Activated CD4-positive, CD25-positive, alpha-beta regulatory T cell treated with anti-CD3 and anti-CD28 coated beads, Interleukin-2, amount 50 U/mL, for 16 hours (primary cell): ENCODE results near the gene PLA2G4B.

ENCODE experiments used
- DNase-seq: peaks from one replicate; pipeline ENCODE4 v3.0.0-alpha.2; 2020; ENCODE audit warnings: low read depth, low spot score

PLA2G4B gene

DNA sequence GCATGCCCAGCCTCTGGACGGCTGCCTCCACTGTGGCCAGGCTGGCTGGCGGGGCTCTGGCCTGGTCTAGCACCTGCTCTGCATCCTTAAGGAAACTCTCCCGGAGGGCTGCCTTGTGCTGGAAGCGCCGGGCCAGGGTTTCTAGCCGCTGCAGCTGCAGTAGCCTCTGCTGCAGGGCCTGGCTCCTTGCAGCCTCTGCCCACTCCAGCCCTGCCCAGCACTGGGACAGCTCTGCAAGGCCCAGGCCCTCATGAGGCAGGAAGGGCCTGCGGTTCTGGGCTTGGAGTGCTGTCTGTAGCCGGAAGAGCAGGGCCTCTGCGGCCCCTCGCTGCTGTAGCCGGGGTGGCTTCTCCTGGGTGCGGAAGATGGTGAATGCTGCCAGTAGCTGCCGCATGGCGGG lies 47.2 kb downstream of the PLA2G4B start:
- DNase-seq, result no peak

DNA sequence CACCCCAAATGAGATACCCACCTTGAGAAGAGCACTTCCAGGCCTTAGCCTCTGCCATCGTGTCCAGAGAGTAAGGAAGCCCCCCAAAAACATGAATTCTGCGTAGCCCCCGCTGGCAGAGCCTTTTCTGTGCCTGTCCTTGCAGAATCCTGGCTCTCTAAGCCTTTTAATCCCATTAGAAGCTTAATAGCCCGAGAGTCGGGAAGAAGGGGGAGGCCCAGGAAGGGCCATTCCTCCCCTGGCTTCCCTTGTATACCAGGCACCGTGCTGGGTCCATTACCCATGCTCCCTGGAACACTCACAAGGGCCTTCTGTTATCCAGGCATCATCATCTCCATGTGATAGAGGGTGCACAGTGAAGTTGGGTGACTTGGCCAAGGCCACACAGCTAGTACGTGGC lies 48.1 kb downstream of the PLA2G4B start:
- no peak for DNase-seq

DNA sequence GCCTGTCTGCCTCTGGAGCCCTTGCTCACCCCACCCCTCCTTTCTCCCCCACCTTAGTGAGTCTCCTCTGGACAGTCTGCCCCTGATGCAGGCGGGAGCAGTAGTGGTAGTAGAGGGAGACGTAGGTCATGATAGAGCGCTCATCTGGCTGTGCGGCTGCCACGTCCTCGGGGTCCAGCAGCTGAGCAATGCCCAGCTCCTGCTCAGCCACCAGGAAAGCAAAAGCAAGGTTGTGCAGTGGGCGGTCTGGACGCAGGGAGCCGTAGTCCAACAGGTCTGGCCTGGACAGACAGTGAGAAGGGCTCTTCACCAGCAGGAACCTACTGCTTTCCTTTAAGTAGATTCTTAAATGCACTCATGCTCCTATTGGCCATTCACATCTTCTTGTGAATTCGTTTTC lies 48.5 kb downstream of the PLA2G4B start:
- no peak for DNase-seq

DNA sequence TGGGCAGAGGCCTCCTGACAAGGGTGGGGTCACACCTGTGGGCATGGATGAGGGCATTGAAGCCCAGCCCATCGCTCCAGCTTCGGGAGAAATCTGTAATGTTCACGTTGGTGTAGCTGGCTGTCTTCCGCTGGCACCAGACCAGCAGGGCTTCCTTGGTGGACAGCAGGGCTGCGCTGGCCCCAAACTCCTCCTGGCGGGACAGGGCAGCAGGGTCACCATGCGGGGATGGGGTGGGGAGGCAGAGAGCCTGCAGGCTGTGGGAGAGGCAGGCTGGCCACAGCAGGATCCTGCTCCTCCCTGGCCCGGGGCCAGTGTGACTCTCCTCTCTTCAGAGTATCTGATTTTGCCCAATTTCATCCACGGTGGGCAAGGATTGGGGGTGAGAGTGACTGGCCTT lies 49.2 kb downstream of the PLA2G4B start:
- DNase-seq, result no peak

DNA sequence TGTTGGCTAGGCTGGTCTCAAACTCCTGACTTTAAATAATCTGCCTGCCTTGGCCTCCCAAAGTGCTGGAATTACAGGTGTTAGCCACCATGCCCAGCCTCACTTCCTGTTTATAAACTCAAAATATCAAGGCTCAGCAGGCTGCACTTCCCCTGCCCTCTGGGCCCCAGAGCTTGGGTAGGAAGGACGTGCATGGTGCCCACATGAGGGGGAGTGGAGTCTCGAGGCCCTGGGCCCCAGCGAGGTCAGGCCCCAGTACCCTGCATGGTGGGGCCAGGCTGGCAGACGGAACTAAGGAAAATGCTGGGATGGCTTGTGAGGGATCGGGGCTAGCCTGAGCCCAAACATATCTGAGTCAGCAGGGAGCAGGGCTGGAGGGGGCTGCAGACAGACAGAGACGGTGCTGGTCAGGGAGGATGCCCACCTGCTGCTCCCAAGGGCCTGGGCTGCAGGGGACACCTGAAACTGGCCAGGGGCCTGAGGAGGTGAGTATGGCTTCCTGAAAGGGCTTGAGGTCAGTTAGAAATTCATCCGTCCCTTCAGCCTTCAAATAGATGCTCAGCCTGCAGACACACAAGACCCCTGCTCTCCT lies 50.1 kb downstream of the PLA2G4B start:
- DNase-seq, result no peak

DNA sequence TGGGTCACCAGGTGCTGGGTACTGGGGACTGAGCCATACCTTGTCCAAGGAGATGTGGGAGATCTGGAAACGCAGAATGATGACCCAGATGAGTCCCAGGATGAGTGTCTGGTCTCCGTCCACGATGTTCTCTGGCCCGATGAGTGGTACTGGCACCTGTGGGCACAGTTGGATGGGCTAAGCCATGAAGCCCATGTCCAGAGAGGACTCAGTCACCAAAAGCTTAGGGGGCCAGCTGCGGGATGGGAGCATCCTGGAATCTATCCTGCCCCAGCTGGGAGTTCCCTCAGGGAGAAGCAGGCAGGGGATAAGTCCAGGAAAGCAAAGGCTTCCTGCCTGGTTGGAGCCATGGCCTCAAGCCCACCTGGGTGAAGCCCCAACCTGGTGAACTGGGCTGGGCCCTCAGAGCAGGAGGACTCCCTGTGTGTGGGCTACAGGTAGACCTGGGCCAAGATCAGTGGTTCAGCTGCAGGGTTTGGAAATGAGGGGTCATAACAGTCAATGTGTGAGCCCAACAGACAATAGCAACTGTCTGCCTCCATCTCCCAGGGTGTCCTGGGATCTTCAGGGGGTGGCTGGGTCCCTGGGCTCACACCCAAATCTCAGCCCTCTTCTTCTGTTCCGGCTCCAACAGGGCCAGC lies 51.5 kb downstream of the PLA2G4B start:
- no peak for DNase-seq

DNA sequence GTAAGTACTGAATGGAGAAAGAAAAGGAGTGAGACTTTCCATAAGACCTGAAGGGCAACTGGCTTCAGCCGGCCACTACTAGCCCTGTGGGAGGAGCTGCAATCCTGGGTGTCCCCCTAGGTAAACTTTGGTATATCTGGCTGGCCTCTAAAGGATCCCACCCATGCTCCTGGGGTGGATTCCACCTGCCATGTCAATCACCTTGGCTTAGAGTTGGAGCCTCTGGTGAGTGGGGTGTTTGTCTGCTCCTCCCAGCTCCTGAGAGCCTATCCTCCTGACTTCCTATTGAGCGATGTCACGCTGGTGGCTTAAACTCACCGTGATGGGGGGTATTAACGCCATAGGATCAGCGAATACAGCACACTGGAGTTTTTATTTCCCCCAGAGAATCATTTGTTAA lies 52.6 kb downstream of the PLA2G4B start:
- DNase-seq, result no peak

DNA sequence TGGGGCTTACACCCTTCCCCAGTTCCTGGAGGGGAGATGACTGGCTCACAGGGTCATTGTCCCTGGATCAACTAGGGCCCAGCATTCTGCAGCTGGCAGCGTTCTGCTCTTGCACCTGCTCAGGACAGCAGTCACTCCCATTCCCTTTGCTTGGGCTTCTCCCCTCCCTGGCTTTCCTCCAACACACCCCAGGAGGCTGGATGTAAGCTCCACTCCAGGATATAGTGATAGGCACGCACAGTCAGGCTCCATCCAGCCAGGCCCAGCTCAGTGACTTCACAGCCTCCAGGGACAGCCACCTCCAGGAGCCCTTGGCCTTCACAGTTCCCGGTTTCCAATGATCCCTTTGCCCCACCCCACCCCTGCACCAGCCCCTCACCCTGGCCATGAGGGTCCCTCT lies 53.3 kb downstream of the PLA2G4B start:
- DNase-seq, result no peak

DNA sequence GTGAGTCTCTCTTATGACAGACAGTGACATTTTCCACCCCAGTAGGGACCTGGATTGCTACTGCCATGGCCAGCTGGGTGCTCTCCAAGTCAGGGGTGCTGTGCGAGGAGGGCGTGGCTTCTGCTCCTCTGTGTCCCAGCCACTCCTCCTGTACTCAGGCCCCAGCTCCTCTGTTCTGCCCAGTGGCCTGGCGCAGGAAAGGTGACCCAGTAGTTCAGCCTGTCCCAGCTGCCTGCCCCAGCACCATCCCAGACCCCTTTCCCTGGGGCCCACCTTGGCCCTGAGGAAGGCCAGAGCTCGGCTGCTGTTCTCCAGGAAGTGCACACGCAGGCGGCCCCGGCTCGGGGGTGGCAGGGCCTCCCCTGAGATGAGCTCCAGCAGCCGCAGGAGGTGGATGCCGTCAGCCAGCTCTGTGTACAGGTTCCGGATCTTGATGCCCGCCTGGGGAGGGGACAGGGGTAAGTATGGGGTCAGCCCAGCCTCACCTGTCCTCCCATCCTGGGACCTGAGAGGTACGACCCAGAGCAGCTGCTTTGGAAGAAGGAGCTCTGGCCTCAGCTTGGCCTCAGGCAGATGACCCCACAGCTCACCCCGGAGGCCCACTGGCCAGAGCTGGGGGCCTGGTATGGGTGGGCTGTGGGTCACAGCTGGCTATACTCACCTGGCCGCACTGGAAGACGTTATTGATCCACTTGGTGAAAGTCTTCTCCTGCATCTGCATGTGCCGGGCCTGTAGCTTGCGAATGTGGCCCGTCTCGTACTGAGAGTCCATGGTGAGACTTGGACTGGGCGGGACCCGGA lies 54.2 kb downstream of the PLA2G4B start:
- no peak for DNase-seq

DNA sequence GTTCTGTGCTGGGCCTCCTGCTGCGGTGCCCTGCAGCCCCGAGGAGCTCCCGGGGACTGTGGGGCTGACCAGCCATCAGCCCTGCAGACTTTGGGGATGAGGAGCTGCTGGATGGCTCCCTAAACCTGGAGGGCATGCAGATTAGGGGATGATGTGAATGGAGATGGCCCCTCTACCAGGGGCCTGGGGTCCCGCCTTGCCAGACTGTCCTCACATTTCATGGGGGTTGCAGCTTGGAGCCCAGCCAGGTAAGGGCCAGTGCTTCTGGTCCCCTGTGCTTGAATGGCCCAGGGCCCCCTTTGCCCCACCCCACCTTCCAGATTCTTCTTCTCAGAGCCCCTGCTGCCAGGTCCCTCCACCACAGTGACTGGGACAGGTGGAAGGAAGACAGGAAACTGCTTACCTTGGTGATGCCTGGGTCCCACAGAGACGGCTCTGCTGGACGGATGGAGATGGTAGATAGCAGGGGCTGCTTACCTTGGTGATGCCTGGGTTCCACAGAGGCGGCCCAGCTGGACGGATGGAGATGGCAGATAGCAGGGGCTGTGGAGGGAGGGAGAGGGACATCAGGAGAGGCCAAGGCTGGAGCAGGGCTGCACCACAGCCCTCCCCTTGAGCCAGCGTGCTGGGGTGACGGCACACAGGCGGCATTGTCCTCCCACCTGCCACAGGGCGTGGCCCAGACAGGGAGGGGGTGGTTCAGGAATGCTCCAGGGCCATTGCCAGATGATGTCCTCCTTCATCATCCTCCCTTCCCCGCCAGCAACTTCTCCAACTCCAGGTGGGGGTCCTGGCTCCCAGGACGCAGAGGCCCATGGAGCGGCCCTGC lies 55.0 kb downstream of the PLA2G4B start, which contains the start of gene SPTBN5:
TSS of gene SPTBN5 (minus strand) at position 632 of the 829 bp plus-strand sequence. CDS start at position 76, 556 bp downstream.
- no peak for DNase-seq

DNA sequence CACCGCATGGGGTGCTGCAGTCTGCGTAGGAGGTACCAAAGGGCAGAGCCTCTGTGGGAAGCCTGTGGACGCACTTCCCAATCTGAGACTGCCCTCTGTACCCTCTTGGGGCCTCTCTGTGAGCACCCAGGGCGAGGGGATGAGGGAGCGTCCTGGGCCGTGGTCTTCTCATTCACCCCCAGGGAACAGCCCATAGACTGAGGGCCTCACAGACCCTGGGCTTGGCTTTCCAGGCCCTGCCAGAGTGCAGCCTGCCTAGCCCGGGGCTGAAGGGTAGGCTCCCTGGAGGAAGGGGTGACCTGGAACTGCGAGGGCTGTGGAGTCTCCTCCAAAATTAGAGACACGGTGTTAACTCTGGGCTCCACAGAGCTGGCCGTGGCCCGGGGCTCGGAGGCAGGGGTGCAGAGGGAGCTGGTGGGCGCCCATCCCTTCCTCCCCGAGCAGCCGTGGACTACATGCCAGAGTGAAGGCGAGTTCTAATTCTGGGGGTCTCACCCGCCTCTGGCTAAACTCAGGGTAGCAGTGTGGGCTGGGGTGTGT lies 55.7 kb downstream of the PLA2G4B start:
- DNase-seq, result no peak

DNA sequence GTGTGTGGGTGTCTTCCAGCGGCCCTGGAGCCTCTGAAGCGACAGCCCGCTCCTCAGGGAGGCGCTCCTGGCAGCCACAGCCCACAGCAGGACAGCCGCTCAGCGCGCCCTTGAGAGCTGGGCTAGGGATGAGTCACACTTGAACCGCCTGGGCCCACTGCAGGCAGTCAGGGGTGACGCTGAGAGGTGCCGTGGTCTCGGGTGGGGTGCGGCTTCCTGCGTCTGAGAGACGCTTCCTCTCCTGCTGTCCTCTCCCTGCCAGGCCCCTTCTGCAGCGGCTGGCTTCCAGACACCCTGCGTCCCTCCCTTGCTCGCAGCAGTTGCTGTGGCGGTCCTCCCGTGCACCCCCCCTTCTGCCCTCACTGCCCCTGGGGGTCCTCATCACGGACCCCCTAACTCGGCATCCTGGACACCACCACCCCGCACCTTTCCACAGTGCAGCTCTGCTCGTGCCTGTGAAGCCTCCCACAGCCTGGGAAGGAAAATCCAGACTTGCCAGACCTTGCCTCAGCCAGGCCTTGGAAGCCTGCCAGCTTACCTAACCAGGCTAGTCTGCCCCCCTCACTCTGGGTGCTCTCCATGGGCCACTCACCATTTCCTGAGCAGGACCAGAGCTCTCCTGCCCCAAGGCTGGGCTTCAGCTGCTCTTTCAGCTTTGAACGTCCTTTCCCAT lies 56.3 kb downstream of the PLA2G4B start:
- peak; percentile 60 for DNase-seq

DNA sequence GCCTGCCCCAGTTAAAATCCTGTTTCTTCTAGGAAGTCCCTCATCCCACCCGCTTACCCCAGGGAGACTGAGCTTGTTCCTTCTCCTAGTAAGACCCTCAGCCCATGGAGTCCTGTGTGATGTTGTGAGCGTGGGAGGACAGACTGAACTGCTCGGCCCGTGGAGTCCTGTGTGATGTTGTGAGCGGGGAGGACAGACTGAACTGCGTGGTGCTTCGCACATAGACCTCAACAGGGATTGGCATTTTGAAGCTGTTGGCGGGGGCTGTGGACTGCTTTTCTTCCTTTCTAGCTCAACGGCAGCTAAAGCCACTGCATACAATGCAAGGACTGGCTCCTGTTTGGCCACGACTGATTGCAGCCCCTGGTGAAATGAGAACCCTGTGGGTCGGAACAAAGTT lies 56.8 kb downstream of the PLA2G4B start:
- DNase-seq, result no peak

DNA sequence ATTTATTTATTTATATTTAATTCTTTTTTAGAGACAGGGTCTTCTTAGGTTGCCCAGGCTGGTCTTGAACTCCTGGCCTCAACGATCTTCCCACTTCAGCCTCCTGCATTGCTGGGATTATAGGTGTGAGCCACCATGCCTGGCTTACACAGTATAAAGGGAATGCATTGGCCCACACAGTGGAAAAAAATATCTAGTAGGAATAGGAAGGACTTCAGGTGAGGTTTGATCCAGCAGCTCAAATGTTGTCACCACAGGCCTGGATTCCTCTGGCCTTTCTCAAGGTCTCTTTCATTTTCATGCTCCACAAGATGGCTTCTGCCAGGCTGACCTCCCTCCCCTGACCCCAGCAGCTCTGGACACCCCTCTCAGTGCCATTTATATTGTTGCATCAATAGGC lies 57.3 kb downstream of the PLA2G4B start:
- no peak for DNase-seq

DNA sequence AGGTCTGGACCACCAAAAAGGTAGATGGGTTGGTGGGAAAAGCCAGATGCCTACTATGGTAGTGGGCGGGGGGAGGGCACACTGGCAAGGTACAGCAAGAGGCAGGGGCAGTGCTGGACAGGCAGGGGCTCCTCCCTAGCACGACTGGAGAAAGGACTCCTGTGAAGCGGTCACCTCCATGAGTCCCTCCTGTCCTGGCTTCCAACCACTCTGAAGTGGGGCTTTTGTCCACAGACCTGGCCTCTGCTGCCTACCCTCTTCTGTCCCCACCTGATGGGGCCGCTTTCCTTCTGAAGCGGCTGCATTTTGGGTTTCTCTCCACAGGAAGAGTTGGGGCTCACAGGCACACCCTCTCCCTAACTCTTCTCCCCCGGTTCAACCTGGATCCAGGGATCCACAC lies 57.9 kb downstream of the PLA2G4B start:
- DNase-seq, result no peak

DNA sequence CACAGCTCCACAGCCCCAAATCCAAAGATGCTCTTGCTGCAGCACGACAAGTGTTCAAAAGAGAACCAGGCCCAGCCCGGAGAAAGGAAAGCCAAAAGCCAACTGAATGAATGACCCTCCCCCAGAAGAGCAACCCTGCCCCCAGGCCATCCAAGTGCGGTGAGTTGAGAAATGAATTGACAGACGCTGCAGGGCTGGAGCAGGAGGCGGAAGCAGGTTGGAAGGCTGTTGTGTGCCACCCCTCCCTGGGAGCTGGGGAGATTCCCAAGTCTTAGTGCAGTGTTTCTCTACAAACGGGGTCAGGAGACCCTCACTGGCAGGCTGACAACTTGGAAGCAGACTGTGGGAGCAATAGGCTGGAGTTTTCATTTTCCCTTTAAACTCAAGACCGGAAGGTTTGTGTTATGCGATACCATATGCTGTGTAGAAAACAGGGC lies 58.7 kb downstream of the PLA2G4B start:
- DNase-seq, result no peak
